GM19438 (cell line): ENCODE measurements around the gene TAB2.
"Not testable (repeated sequence)": the region's sequence is repeated elsewhere in the genome, so short reads cannot be mapped to it uniquely, and the experiment has no call there.

ENCODE experiments used
- ATAC-seq: cut with Tn5 transposase; IDR thresholded peaks from one replicate; pipeline ENCODE4 v1.9.1; 2021; ENCODE audit warnings: low read depth; ENCODE audit not compliant: unreplicated experiment

The TAB2 gene

GRCh38 chr6:149438855-149439254 lies 121.3 kb downstream of the TAB2 start:
- ATAC-seq, result no peak

GRCh38 chr6:149439626-149440025 lies 122.1 kb downstream of the TAB2 start:
- ATAC-seq, result no peak

GRCh38 chr6:149440735-149441671 lies 123.5 kb downstream of the TAB2 start:
- no peak for ATAC-seq

GRCh38 chr6:149441740-149442139 lies 124.2 kb downstream of the TAB2 start:
- no peak for ATAC-seq

- ATAC-seq, result no peak
Observed at GRCh38 chr6:149443411-149444181, 126.1 kb downstream of the TAB2 start.

- ATAC-seq, result not testable (repeated sequence)
Observed at GRCh38 chr6:149444360-149445094, 127.0 kb downstream of the TAB2 start.

- ATAC-seq, result no peak
Observed at GRCh38 chr6:149445095-149445466, 127.6 kb downstream of the TAB2 start.

- ATAC-seq, result no peak
Observed at GRCh38 chr6:149445573-149445972, 128.1 kb downstream of the TAB2 start.

- no peak for ATAC-seq
Observed at GRCh38 chr6:149446791-149447376, 129.4 kb downstream of the TAB2 start.

GRCh38 chr6:149448821-149449453 lies 131.4 kb downstream of the TAB2 start:
- no peak for ATAC-seq

GRCh38 chr6:149449831-149450678 lies 132.5 kb downstream of the TAB2 start:
- no peak for ATAC-seq

GRCh38 chr6:149450679-149451375 lies 133.3 kb downstream of the TAB2 start:
- ATAC-seq, result no peak

GRCh38 chr6:149451376-149452036 lies 134.0 kb downstream of the TAB2 start:
- ATAC-seq, result no peak

GRCh38 chr6:149452037-149452939 lies 134.8 kb downstream of the TAB2 start:
- no peak for ATAC-seq

- no peak for ATAC-seq
Observed at GRCh38 chr6:149453597-149454345, 136.3 kb downstream of the TAB2 start.

- ATAC-seq, result no peak
Observed at GRCh38 chr6:149454346-149454848, 136.9 kb downstream of the TAB2 start.
